ENCODE results near the gene TRDN. TPM values are rescaled to one million over a fixed set of nuclear protein-coding genes. Genes with fewer than 3 reads are reported as not detected.

Gene TRDN
- total RNA-seq, 1 donor = not detected

DNA sequence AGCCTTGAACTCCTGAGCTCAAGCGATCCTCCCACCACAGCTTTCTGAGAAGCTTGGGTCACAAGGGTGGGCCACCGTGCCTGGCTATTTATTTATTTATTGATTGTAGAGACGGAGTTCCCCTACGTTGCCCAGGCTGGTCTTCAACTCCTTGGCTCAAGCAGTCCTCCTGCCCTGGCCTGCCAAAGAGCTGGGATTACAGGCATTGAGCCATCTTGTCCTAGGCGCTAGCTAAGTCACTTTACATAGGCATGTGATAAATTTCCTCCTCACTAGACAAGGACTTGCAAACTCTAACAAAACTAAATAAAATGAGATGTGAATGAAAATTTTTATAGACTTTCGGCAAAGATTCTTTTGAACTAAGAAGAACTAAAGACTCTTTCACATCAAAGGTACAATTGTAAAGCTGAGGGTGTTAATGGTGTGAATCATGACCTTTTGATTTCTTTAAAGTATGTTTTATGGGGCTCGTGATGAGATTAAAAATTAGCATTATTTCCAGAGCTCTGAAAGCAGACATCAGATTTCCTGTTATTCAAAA lies 428.7 kb downstream of the TRDN start:
- H3K4me2 ChIP-seq (ENCODE audit: insufficient read depth, low read length) = no peak overlapping the region
- no peak overlapping the region for H2AFZ ChIP-seq (ENCODE audit: low read length)
- H3K27ac ChIP-seq (ENCODE audit: low read depth, low read length) = no peak overlapping the region
- H3K4me3 ChIP-seq (ENCODE audit: insufficient read depth, low read length) = no peak overlapping the region
- no peaks in the 10 kb centered on the region for H3K79me2 ChIP-seq (ENCODE audit: insufficient read depth, low read length)
- H3K36me3 ChIP-seq (ENCODE audit: insufficient read depth, low read length) = no peaks in the 10 kb centered on the region
- H3K27me3 ChIP-seq (ENCODE audit: insufficient read depth, low read length) = no peaks in the 10 kb centered on the region
- H3K4me1 ChIP-seq (ENCODE audit: insufficient read depth, low read length) = no peaks in the 10 kb centered on the region
- no peaks in the 10 kb centered on the region for H3K9me3 ChIP-seq (ENCODE audit: low read depth, low read length)
- TF ChIP-seq CTCF (IDR thresholded peaks at IDR 0.05; ENCODE audit: extremely low read depth, low read depth, low read length) = no peak
- no peak for DNase-seq (ENCODE audit: insufficient read length, low spot score, missing footprints)
- H4K20me1 ChIP-seq (ENCODE audit: insufficient read depth, low read length) = no peaks in the 10 kb centered on the region

- H3K79me2 ChIP-seq (ENCODE audit: insufficient read depth, low read length) = no peaks in the 10 kb centered on the region
- no peaks in the 10 kb centered on the region for H3K4me1 ChIP-seq (ENCODE audit: insufficient read depth, low read length)
- TF ChIP-seq CTCF (IDR thresholded peaks at IDR 0.05; ENCODE audit: extremely low read depth, low read depth, low read length) = no peak
- no peaks in the 10 kb centered on the region for H3K27me3 ChIP-seq (ENCODE audit: insufficient read depth, low read length)
- H3K27ac ChIP-seq (ENCODE audit: low read depth, low read length) = no peak overlapping the region
- no peaks in the 10 kb centered on the region for H3K36me3 ChIP-seq (ENCODE audit: insufficient read depth, low read length)
- H3K4me2 ChIP-seq (ENCODE audit: insufficient read depth, low read length) = no peak overlapping the region
- DNase-seq (ENCODE audit: insufficient read length, low spot score, missing footprints) = peak; percentile 19
- no peaks in the 10 kb centered on the region for H3K9me3 ChIP-seq (ENCODE audit: low read depth, low read length)
- H2AFZ ChIP-seq (ENCODE audit: low read length) = no peak overlapping the region
- H3K4me3 ChIP-seq (ENCODE audit: insufficient read depth, low read length) = no peak overlapping the region
- H4K20me1 ChIP-seq (ENCODE audit: insufficient read depth, low read length) = no peaks in the 10 kb centered on the region
Measured at GRCh38 chr6:123203928-123204327, 432.8 kb downstream of the TRDN start.

DNA sequence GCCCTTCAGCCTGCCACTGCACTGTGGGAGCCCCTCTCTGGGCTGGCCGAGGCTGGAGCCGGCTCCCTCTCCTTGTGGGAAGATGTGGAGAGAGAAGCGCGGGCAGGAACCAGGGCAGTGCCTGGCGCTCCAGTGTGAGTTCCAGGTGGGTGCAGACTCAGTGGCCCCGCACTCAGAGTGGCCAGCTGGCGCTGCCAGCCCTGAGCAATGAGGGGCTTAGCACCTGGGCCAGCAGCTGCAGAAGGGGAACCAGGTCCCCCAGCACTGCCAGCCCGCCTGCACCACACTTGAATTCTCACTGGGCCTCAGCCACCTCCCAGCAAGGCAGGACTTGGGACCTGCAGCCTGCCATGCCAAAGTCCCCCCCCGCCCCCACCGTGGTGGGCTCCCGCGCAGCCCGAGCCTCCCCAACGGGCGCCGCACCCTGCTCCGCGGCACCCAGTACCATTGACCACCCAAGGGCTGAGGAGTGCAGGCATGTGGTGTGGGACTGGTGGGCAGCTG lies 434.8 kb downstream of the TRDN start:
- DNase-seq (ENCODE audit: insufficient read length, low spot score, missing footprints) = no peak
- H3K4me1 ChIP-seq (ENCODE audit: insufficient read depth, low read length) = no peaks in the 10 kb centered on the region
- no peaks in the 10 kb centered on the region for H3K36me3 ChIP-seq (ENCODE audit: insufficient read depth, low read length)
- no peak overlapping the region for H3K4me2 ChIP-seq (ENCODE audit: insufficient read depth, low read length)
- TF ChIP-seq CTCF (IDR thresholded peaks at IDR 0.05; ENCODE audit: extremely low read depth, low read depth, low read length) = no peak
- no peaks in the 10 kb centered on the region for H3K27me3 ChIP-seq (ENCODE audit: insufficient read depth, low read length)
- H3K27ac ChIP-seq (ENCODE audit: low read depth, low read length) = no peak overlapping the region
- H3K79me2 ChIP-seq (ENCODE audit: insufficient read depth, low read length) = no peaks in the 10 kb centered on the region
- no peak overlapping the region for H2AFZ ChIP-seq (ENCODE audit: low read length)
- no peaks in the 10 kb centered on the region for H4K20me1 ChIP-seq (ENCODE audit: insufficient read depth, low read length)
- no peaks in the 10 kb centered on the region for H3K9me3 ChIP-seq (ENCODE audit: low read depth, low read length)
- no peak overlapping the region for H3K4me3 ChIP-seq (ENCODE audit: insufficient read depth, low read length)

DNA sequence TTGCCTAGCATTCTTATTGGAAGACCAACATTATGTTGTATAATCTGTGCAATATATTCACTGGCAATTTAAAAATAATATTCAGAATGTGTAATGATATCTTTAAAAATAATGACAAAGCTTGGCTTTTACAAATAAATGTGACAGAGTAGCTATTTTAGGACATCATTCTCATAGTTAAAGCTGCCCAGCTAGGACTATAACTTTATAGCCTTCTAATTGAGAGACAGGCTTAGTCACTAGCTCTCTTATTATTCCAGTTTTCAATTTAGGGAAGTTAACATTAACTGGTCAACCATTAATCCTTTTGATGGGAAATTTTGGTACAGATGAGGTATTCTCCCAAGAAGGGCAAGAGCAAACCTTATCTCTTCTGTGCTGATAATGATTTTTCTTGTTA lies 443.5 kb downstream of the TRDN start:
- H2AFZ ChIP-seq (ENCODE audit: low read length) = no peak overlapping the region
- H3K4me3 ChIP-seq (ENCODE audit: insufficient read depth, low read length) = no peak overlapping the region
- no peaks in the 10 kb centered on the region for H3K9me3 ChIP-seq (ENCODE audit: low read depth, low read length)
- DNase-seq (ENCODE audit: insufficient read length, low spot score, missing footprints) = no peak
- H3K79me2 ChIP-seq (ENCODE audit: insufficient read depth, low read length) = no peaks in the 10 kb centered on the region
- H3K27me3 ChIP-seq (ENCODE audit: insufficient read depth, low read length) = no peaks in the 10 kb centered on the region
- no peak for TF ChIP-seq CTCF (IDR thresholded peaks at IDR 0.05; ENCODE audit: extremely low read depth, low read depth, low read length)
- H3K36me3 ChIP-seq (ENCODE audit: insufficient read depth, low read length) = no peaks in the 10 kb centered on the region
- no peak overlapping the region for H3K4me2 ChIP-seq (ENCODE audit: insufficient read depth, low read length)
- no peaks in the 10 kb centered on the region for H3K4me1 ChIP-seq (ENCODE audit: insufficient read depth, low read length)
- H3K27ac ChIP-seq (ENCODE audit: low read depth, low read length) = no peak overlapping the region
- H4K20me1 ChIP-seq (ENCODE audit: insufficient read depth, low read length) = no peaks in the 10 kb centered on the region
